Posterior cingulate gyrus (tissue), 11 donors: ENCODE data around the gene KASH5.
A peak's percentile ranks its signal among the peaks of the same experiment; 100 is the strongest.
"Not testable (repeated sequence)": the region's sequence is repeated elsewhere in the genome, so short reads cannot be mapped to it uniquely, and the experiment has no call there.

Experiments used
- DNase-seq, 10 donors: peaks; one replicate each; pipeline versions ENCODE4 v3.0.0 to v3.0.0-alpha.2; 2020 to 2021; ENCODE audit warnings: mixed read lengths in 3 of 10
- intact Hi-C: fragments of 100-400 bp; cut with DNase I; formaldehyde crosslinking; loops from one replicate; pipeline ENCODE4 v1.15.1; 2023

Gene KASH5

GRCh38 chr19:49361438-49362047, 26.5 kb upstream of the KASH5 start:
- intact Hi-C loops = no loop called here
- peak in 1 of 10 donors; percentile 80 for DNase-seq

- peak in 1 of 10 donors; percentile 66 for DNase-seq
- intact Hi-C loops = no loop called here
Measured at GRCh38 chr19:49362048-49362928, 25.8 kb upstream of the KASH5 start, which contains the start of gene TEAD2. Gene TEAD2, minus strand, starts transcription at chr19:49362416. Its CDS starts 2,341 bp downstream, at chr19:49360075.

GRCh38 chr19:49362929-49363267, 25.2 kb upstream of the KASH5 start:
- intact Hi-C loops = no loop called here
- DNase-seq = peak in 1 of 10 donors; percentile 81

- peak in 7 of 10 donors; percentile 26 to 86 (median 33) for DNase-seq
- intact Hi-C loops = no loop called here
Measured at GRCh38 chr19:49363268-49364082, 24.6 kb upstream of the KASH5 start, which contains the start of gene DKKL1. Gene DKKL1, plus strand, starts transcription at chr19:49363877. Its CDS starts 122 bp downstream, at chr19:49363999.

GRCh38 chr19:49364083-49364737, 23.8 kb upstream of the KASH5 start:
- intact Hi-C loops = no loop called here
- DNase-seq = peak in 1 of 10 donors; percentile 59

GRCh38 chr19:49366110-49366509, 21.9 kb upstream of the KASH5 start:
- DNase-seq = no peak
- intact Hi-C loops = no loop called here

- DNase-seq = no peak
- intact Hi-C loops = no loop called here
Measured at GRCh38 chr19:49368711-49369358, 19.2 kb upstream of the KASH5 start.

GRCh38 chr19:49371184-49371583, 16.9 kb upstream of the KASH5 start:
- peak in 1 of 10 donors; percentile 8 for DNase-seq
- intact Hi-C loops = no loop called here

GRCh38 chr19:49373174-49373573, 14.9 kb upstream of the KASH5 start:
- DNase-seq, intact Hi-C loops: not testable (repeated sequence)

GRCh38 chr19:49374665-49375434, 13.2 kb upstream of the KASH5 start:
- intact Hi-C loops = no loop called here
- DNase-seq = peak in 2 of 10 donors; percentile 37 to 72

- intact Hi-C loops = no loop called here
- DNase-seq = no peak
Measured at GRCh38 chr19:49378512-49378911, 9.5 kb upstream of the KASH5 start.

- peak in 1 of 10 donors; percentile 37 for DNase-seq
- intact Hi-C loops = no loop called here
Measured at GRCh38 chr19:49380391-49380790, 7.7 kb upstream of the KASH5 start.

- intact Hi-C loops = no loop called here
Measured at GRCh38 chr19:49382639-49383038, 5.4 kb upstream of the KASH5 start.

GRCh38 chr19:49383599-49383998, 4.5 kb upstream of the KASH5 start:
- DNase-seq = no peak
- intact Hi-C loops = no loop called here

More at GRCh38 chr19:49382639-49383038, 5.4 kb upstream of the KASH5 start:
- DNase-seq = no peak

GRCh38 chr19:49389406-49389805, 1.4 kb downstream of the KASH5 start:
- no peak for DNase-seq
- intact Hi-C loops = no loop called here

GRCh38 chr19:49390131-49390928, 2.3 kb downstream of the KASH5 start:
- intact Hi-C loops = no loop called here
- no peak for DNase-seq

GRCh38 chr19:49390929-49391359, 2.9 kb downstream of the KASH5 start:
- intact Hi-C loops = no loop called here
- no peak for DNase-seq
